HEK293 (cell line): Measurements from ENCODE around the gene SAMD14.

Experiments
- CTCF ChIA-PET: fragments of 350-600 bp; formaldehyde crosslinking; extraction: SDS; loops from one replicate; lab custom pipeline; 2021; ENCODE audit warnings: antibody characterized with exemption; lab: Yijun Ruan, JAX
- POLR2A ChIA-PET: fragments of 300-600 bp; formaldehyde crosslinking; extraction: SDS; loops from one replicate; lab custom pipeline; 2020; ENCODE audit warnings: antibody characterized with exemption, inconsistent platforms; lab: Yijun Ruan, JAX
- H3K27ac ChIP-seq: fragments of 200-500 bp; sonication (Bioruptor generic); 2 replicates; pipeline ENCODE4 v1.5.1; 2014; ENCODE audit warnings: low read depth, low read length, control low read depth, inconsistent platforms; ENCODE audit errors: extremely low read depth
- H3K36me3 ChIP-seq, 2 experiments: fragments of 200-500 bp in 1 of 2; sonication (Bioruptor generic) in 1 of 2; 1 replicate in 1 of 2; 2 replicates in 1 of 2; pipeline ENCODE4 v1.5.1; 2014 to 2017; ENCODE audit warnings: inconsistent platforms in 2 of 2, low read length in 2 of 2; ENCODE audit not compliant: control insufficient read depth in 2 of 2, insufficient read depth in 1 of 2
- H3K4me1 ChIP-seq: fragments of 200-500 bp; sonication (Bioruptor generic); 2 replicates; pipeline ENCODE4 v1.5.1; 2014; ENCODE audit warnings: mild to moderate bottlenecking, low read length, inconsistent platforms; ENCODE audit not compliant: control insufficient read depth, insufficient read depth
- H3K4me3 ChIP-seq: 2 replicates; pipeline ENCODE4 v1.5.1; 2011; ENCODE audit warnings: low read depth, mild to moderate bottlenecking, control low read depth, low read length, moderate library complexity
- H3K9me3 ChIP-seq: fragments of 200-500 bp; sonication (Bioruptor generic); 2 replicates; pipeline ENCODE4 v1.5.1; 2014; ENCODE audit warnings: low read depth, low read length, inconsistent platforms; ENCODE audit not compliant: control insufficient read depth, insufficient read depth
- GFI1B ChIP-seq: fragments of 450-650 bp; formaldehyde crosslinking; IDR thresholded peaks from 2 replicates; pipeline ENCODE4 v1.5.1; 2016; ENCODE audit warnings: missing biosample characterization, missing genetic modification characterization
- MYNN ChIP-seq: fragments of 450-650 bp; formaldehyde crosslinking; IDR thresholded peaks from 2 replicates; pipeline ENCODE4 v1.5.1; 2016; ENCODE audit warnings: missing biosample characterization, missing genetic modification characterization, borderline replicate concordance
- OSR2 ChIP-seq: fragments of 450-650 bp; formaldehyde crosslinking; IDR thresholded peaks from 2 replicates; pipeline ENCODE4 v1.5.1; 2016; ENCODE audit warnings: missing biosample characterization, missing genetic modification characterization
- SCRT1 ChIP-seq: fragments of 450-650 bp; formaldehyde crosslinking; IDR thresholded peaks from 2 replicates; pipeline ENCODE4 v1.5.1; 2016; ENCODE audit warnings: missing biosample characterization, missing genetic modification characterization, borderline replicate concordance
- TRIM28 ChIP-seq: IDR thresholded peaks from 2 replicates; pipeline ENCODE4 v1.6.1; 2011; ENCODE audit warnings: low read length, control low read depth, borderline replicate concordance
- ZNF146 ChIP-seq: fragments of 450-650 bp; formaldehyde crosslinking; IDR thresholded peaks from 2 replicates; pipeline ENCODE4 v1.5.1; 2016; ENCODE audit warnings: missing biosample characterization, missing genetic modification characterization
- ZNF157 ChIP-seq: fragments of 450-650 bp; formaldehyde crosslinking; IDR thresholded peaks from 2 replicates; pipeline ENCODE4 v1.5.1; 2016; ENCODE audit warnings: missing biosample characterization, missing genetic modification characterization
- ZNF174 ChIP-seq: fragments of 450-650 bp; formaldehyde crosslinking; IDR thresholded peaks from 2 replicates; pipeline ENCODE4 v1.5.0; 2017; ENCODE audit warnings: missing biosample characterization, mild to moderate bottlenecking, missing genetic modification characterization
- ZNF211 ChIP-seq: fragments of 450-650 bp; formaldehyde crosslinking; IDR thresholded peaks from 2 replicates; pipeline ENCODE4 v1.5.1; 2016; ENCODE audit warnings: low read depth, missing biosample characterization, missing genetic modification characterization
- ZNF223 ChIP-seq: fragments of 450-650 bp; formaldehyde crosslinking; IDR thresholded peaks from 2 replicates; pipeline ENCODE4 v1.5.1; 2016; ENCODE audit warnings: missing biosample characterization, missing genetic modification characterization
- ZNF404 ChIP-seq: fragments of 450-650 bp; formaldehyde crosslinking; IDR thresholded peaks from 2 replicates; pipeline ENCODE4 v1.5.1; 2017; ENCODE audit warnings: missing biosample characterization, missing genetic modification characterization
- ZNF433 ChIP-seq: fragments of 450-650 bp; formaldehyde crosslinking; IDR thresholded peaks from 2 replicates; pipeline ENCODE4 v1.5.1; 2016; ENCODE audit warnings: missing biosample characterization, missing genetic modification characterization, low read depth
- ZNF544 ChIP-seq: fragments of 450-650 bp; formaldehyde crosslinking; IDR thresholded peaks from 2 replicates; pipeline ENCODE4 v1.5.0; 2017; ENCODE audit warnings: missing biosample characterization, missing genetic modification characterization
- ZNF664 ChIP-seq: fragments of 450-650 bp; formaldehyde crosslinking; IDR thresholded peaks from 2 replicates; pipeline ENCODE4 v1.5.1; 2016; ENCODE audit warnings: missing biosample characterization, missing genetic modification characterization
- TF ChIP-seq, protein P1 (sequence below): fragments of 450-650 bp; formaldehyde crosslinking; IDR thresholded peaks from 2 replicates; pipeline ENCODE4 v1.5.1; 2016; ENCODE audit warnings: missing biosample characterization, missing genetic modification characterization
- TF ChIP-seq, protein P2 (sequence below): fragments of 450-650 bp; formaldehyde crosslinking; IDR thresholded peaks from 2 replicates; pipeline ENCODE4 v1.5.1; 2016; ENCODE audit warnings: missing biosample characterization, missing genetic modification characterization
- TF ChIP-seq, protein P3 (sequence below): fragments of 450-650 bp; formaldehyde crosslinking; conservative IDR thresholded peaks from 2 replicates; pipeline ENCODE4 v1.5.1; 2016; ENCODE audit warnings: low read depth, missing biosample characterization, missing genetic modification characterization
- TF ChIP-seq, protein P4 (sequence below): fragments of 450-650 bp; formaldehyde crosslinking; IDR thresholded peaks from 2 replicates; pipeline ENCODE4; 2016; ENCODE audit warnings: missing biosample characterization, missing genetic modification characterization
- TF ChIP-seq, protein P5 (sequence below): fragments of 450-650 bp; formaldehyde crosslinking; IDR thresholded peaks from 2 replicates; pipeline ENCODE4 v1.5.1; 2016; ENCODE audit warnings: missing biosample characterization, missing genetic modification characterization, low read depth
- TF ChIP-seq, protein P6 (sequence below): fragments of 450-650 bp; formaldehyde crosslinking; IDR thresholded peaks from 2 replicates; pipeline ENCODE4 v1.5.1; 2016; ENCODE audit warnings: missing biosample characterization, missing genetic modification characterization

SAMD14 gene

DNA sequence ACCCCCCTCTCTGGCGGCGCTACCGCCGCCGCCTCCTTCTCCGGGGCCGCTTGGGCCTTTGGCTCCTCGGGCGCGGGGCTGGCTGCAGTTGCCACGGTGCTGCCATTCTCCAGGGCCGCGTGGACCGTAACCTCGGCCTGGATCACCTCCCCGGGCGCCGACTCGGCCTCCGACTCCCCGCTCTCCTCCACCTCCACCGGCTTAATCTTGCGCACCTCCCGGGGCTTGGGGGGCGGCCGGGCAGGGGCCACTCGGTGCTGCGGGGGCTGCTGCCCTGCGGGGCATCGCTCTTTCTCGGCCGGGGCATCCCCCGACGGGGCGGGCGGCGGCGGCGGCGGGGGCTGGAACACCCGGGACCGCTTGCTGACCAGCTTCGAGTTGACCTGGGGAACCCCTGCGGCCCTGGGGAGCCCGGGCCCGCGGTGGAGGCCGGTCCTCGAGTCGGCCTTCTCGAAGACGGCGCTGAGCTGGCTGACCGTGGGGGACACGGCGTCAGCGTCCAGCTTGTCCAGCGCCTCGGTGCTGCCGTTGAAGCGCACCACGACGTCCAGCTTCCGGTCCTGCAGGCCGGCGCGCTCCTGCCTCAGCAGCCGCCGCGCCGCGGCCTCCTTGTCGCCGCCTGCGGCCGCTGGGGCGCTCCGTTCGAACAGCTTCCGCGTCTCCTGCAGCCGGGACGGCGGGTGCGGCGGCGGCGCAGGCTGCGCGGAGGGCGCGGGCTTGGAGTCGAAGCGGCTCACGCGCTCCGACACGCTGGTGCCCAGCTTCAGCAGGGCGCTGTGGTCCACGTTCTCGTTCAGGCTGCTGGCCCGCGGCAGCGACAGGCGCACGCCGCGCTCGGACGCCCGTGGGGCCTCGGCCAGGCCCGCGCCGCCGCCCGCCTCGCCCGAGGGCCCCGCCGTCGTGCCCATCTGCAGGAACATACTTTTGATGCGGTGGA lies 19.7 kb upstream of the SAMD14 start:
- Histone ChIP-seq H3K4me3 (peak overlapping the region; percentile 77), H3K4me1 (peaks cover 15% of the 10 kb centered on the region), H3K27ac (peak overlapping the region; percentile 93), H3K9me3 (no peaks in the 10 kb centered on the region), H3K36me3 (peaks cover 5 to 31% of the 10 kb centered on the region in 2 experiments; a peak in 2 of 3 replicates)
- CTCF ChIA-PET = interaction anchor here (0.5 to 7.4 kb wide), 8 partner anchors 10 to 679 kb away, joined by 3 to 105 read pairs (median 6); partner anchors contain the start of gene PDK2
- POLR2A ChIA-PET = interaction anchor here (0.6 to 1.7 kb wide), 4 partner anchors 10 to 94 kb away, joined by 3 to 9 read pairs (median 3); no protein-coding TSS in a partner anchor
- TF ChIP-seq ZNF157 (tag by site-specific recombination) (no peak), SCRT1 (tag by site-specific recombination) (no peak), ZNF664 (tag by site-specific recombination) (no peak), ZNF174 (tag by site-specific recombination) (no peak), GFI1B (tag by site-specific recombination) (no peak), ZNF146 (tag by site-specific recombination) (no peak), TRIM28 (no peak), ZNF404 (no peak), OSR2 (tag by site-specific recombination) (0 out of 2 replicates have a peak, but pooled peaks have one; percentile 7), MYNN (no peak), ZNF544 (no peak), ZNF211 (tag by site-specific recombination) (no peak), ZNF433 (tag by site-specific recombination) (no peak), ZNF223 (peak; percentile 68; the same call in 1 of the 2 replicates)
- TF ChIP-seq, protein P1, sequence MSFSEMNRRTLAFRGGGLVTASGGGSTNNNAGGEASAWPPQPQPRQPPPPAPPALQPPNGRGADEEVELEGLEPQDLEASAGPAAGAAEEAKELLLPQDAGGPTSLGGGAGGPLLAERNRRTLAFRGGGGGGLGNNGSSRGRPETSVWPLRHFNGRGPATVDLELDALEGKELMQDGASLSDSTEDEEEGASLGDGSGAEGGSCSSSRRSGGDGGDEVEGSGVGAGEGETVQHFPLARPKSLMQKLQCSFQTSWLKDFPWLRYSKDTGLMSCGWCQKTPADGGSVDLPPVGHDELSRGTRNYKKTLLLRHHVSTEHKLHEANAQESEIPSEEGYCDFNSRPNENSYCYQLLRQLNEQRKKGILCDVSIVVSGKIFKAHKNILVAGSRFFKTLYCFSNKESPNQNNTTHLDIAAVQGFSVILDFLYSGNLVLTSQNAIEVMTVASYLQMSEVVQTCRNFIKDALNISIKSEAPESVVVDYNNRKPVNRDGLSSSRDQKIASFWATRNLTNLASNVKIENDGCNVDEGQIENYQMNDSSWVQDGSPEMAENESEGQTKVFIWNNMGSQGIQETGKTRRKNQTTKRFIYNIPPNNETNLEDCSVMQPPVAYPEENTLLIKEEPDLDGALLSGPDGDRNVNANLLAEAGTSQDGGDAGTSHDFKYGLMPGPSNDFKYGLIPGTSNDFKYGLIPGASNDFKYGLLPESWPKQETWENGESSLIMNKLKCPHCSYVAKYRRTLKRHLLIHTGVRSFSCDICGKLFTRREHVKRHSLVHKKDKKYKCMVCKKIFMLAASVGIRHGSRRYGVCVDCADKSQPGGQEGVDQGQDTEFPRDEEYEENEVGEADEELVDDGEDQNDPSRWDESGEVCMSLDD = 0 out of 2 replicates have a peak, but pooled peaks have one; percentile 43
- TF ChIP-seq, protein P2, sequence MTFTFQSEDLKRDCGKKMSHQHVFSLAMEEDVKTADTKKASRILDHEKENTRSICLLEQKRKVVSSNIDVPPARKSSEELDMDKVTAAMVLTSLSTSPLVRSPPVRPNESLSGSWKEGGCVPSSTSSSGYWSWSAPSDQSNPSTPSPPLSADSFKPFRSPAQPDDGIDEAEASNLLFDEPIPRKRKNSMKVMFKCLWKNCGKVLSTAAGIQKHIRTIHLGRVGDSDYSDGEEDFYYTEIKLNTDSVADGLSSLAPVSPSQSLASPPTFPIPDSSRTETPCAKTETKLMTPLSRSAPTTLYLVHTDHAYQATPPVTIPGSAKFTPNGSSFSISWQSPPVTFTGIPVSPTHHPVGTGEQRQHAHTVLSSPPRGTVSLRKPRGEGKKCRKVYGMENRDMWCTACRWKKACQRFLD (tag by site-specific recombination) = no peak
- TF ChIP-seq, protein P3, sequence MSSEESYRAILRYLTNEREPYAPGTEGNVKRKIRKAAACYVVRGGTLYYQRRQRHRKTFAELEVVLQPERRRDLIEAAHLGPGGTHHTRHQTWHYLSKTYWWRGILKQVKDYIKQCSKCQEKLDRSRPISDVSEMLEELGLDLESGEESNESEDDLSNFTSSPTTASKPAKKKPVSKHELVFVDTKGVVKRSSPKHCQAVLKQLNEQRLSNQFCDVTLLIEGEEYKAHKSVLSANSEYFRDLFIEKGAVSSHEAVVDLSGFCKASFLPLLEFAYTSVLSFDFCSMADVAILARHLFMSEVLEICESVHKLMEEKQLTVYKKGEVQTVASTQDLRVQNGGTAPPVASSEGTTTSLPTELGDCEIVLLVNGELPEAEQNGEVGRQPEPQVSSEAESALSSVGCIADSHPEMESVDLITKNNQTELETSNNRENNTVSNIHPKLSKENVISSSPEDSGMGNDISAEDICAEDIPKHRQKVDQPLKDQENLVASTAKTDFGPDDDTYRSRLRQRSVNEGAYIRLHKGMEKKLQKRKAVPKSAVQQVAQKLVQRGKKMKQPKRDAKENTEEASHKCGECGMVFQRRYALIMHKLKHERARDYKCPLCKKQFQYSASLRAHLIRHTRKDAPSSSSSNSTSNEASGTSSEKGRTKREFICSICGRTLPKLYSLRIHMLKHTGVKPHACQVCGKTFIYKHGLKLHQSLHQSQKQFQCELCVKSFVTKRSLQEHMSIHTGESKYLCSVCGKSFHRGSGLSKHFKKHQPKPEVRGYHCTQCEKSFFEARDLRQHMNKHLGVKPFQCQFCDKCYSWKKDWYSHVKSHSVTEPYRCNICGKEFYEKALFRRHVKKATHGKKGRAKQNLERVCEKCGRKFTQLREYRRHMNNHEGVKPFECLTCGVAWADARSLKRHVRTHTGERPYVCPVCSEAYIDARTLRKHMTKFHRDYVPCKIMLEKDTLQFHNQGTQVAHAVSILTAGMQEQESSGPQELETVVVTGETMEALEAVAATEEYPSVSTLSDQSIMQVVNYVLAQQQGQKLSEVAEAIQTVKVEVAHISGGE (tag by site-specific recombination) = peak; percentile 63; the same call in 1 of the 2 replicates
- TF ChIP-seq, protein P4, sequence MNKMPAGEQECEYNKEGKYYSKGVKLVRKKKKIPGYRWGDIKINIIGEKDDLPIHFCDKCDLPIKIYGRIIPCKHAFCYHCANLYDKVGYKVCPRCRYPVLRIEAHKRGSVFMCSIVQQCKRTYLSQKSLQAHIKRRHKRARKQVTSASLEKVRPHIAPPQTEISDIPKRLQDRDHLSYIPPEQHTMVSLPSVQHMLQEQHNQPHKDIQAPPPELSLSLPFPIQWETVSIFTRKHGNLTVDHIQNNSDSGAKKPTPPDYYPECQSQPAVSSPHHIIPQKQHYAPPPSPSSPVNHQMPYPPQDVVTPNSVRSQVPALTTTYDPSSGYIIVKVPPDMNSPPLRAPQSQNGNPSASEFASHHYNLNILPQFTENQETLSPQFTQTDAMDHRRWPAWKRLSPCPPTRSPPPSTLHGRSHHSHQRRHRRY (tag by site-specific recombination) = no peak
- TF ChIP-seq, protein P5, sequence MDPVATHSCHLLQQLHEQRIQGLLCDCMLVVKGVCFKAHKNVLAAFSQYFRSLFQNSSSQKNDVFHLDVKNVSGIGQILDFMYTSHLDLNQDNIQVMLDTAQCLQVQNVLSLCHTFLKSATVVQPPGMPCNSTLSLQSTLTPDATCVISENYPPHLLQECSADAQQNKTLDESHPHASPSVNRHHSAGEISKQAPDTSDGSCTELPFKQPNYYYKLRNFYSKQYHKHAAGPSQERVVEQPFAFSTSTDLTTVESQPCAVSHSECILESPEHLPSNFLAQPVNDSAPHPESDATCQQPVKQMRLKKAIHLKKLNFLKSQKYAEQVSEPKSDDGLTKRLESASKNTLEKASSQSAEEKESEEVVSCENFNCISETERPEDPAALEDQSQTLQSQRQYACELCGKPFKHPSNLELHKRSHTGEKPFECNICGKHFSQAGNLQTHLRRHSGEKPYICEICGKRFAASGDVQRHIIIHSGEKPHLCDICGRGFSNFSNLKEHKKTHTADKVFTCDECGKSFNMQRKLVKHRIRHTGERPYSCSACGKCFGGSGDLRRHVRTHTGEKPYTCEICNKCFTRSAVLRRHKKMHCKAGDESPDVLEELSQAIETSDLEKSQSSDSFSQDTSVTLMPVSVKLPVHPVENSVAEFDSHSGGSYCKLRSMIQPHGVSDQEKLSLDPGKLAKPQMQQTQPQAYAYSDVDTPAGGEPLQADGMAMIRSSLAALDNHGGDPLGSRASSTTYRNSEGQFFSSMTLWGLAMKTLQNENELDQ (tag by site-specific recombination) = no peak
- TF ChIP-seq, protein P6, sequence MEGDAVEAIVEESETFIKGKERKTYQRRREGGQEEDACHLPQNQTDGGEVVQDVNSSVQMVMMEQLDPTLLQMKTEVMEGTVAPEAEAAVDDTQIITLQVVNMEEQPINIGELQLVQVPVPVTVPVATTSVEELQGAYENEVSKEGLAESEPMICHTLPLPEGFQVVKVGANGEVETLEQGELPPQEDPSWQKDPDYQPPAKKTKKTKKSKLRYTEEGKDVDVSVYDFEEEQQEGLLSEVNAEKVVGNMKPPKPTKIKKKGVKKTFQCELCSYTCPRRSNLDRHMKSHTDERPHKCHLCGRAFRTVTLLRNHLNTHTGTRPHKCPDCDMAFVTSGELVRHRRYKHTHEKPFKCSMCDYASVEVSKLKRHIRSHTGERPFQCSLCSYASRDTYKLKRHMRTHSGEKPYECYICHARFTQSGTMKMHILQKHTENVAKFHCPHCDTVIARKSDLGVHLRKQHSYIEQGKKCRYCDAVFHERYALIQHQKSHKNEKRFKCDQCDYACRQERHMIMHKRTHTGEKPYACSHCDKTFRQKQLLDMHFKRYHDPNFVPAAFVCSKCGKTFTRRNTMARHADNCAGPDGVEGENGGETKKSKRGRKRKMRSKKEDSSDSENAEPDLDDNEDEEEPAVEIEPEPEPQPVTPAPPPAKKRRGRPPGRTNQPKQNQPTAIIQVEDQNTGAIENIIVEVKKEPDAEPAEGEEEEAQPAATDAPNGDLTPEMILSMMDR (tag by site-specific recombination) = peak; percentile 31
